Ishikawa (cell line): ENCODE results near the gene CSNK1G3.

Source experiments
- CEBPB ChIP-seq: IDR thresholded peaks from 2 replicates; pipeline ENCODE4 v1.6.1; 2012
- CREB1 ChIP-seq: IDR thresholded peaks from 2 replicates; pipeline ENCODE4 v1.6.1; 2012; ENCODE audit warnings: low read depth
- EGR1 ChIP-seq: IDR thresholded peaks from 2 replicates; pipeline ENCODE4 v1.6.1; 2012
- EP300 ChIP-seq: IDR thresholded peaks from 2 replicates; pipeline ENCODE4 v1.6.1; 2012; ENCODE audit warnings: borderline replicate concordance
- FOXM1 ChIP-seq: IDR thresholded peaks from 2 replicates; pipeline ENCODE4 v1.6.1; 2012; ENCODE audit warnings: low read depth, borderline replicate concordance
- NFIC ChIP-seq: IDR thresholded peaks from 2 replicates; pipeline ENCODE4 v1.6.1; 2012
- RAD21 ChIP-seq: IDR thresholded peaks from 2 replicates; pipeline ENCODE4 v1.6.1; 2012; ENCODE audit warnings: low read depth
- TAF1 ChIP-seq: IDR thresholded peaks from 2 replicates; pipeline ENCODE4 v1.6.1; 2012; ENCODE audit warnings: low read depth, mild to moderate bottlenecking
- TCF12 ChIP-seq: IDR thresholded peaks from 2 replicates; pipeline ENCODE4 v1.6.1; 2012; ENCODE audit warnings: low read depth
- TEAD4 ChIP-seq: IDR thresholded peaks from 2 replicates; pipeline ENCODE4 v1.6.1; 2012
- YY1 ChIP-seq: IDR thresholded peaks from 2 replicates; pipeline ENCODE4 v1.6.1; 2012; ENCODE audit warnings: low read depth
- ZBTB7A ChIP-seq: IDR thresholded peaks from 2 replicates; pipeline ENCODE4 v1.6.1; 2012; ENCODE audit warnings: low read depth
- TF ChIP-seq, protein P1 (sequence below): IDR thresholded peaks from 2 replicates; pipeline ENCODE4 v1.6.1; 2012
- TF ChIP-seq, protein P2 (sequence below): IDR thresholded peaks from 2 replicates; pipeline ENCODE4 v1.6.1; 2012
- TF ChIP-seq, protein P3 (sequence below): IDR thresholded peaks from 2 replicates; pipeline ENCODE4 v1.6.1; 2012; ENCODE audit warnings: low read depth, mild to moderate bottlenecking

Gene CSNK1G3

DNA sequence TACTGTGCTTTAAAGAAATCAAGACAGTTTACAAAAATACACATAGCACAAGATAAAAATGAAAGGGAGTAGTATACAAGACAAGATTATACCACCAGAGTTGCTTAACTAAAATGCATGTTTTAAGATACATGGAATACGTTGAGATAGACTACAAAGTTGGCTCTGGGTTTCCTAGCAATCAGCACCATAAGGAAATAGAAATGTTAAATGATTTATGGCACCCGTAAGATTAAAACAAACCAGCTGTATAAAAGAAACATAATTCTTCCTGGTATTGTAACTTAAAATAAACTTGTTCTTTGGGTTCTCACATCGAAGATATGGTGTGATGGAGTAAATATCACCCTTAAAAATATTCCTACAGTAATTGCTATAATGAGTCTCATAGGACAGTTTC, 9.9 kb upstream of the CSNK1G3 start:
- no peak for TF ChIP-seq ZBTB7A
- no peak for TF ChIP-seq CREB1
- no peak for TF ChIP-seq RAD21
- TF ChIP-seq TCF12: no peak
- no peak for TF ChIP-seq NFIC
- TF ChIP-seq FOXM1: no peak
- TF ChIP-seq CEBPB: no peak
- TF ChIP-seq YY1: no peak
- TF ChIP-seq, protein P1, sequence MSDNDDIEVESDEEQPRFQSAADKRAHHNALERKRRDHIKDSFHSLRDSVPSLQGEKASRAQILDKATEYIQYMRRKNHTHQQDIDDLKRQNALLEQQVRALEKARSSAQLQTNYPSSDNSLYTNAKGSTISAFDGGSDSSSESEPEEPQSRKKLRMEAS: no peak
- TF ChIP-seq TAF1: no peak
- TF ChIP-seq, protein P2, sequence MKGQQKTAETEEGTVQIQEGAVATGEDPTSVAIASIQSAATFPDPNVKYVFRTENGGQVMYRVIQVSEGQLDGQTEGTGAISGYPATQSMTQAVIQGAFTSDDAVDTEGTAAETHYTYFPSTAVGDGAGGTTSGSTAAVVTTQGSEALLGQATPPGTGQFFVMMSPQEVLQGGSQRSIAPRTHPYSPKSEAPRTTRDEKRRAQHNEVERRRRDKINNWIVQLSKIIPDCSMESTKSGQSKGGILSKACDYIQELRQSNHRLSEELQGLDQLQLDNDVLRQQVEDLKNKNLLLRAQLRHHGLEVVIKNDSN: no peak
- TF ChIP-seq, protein P3, sequence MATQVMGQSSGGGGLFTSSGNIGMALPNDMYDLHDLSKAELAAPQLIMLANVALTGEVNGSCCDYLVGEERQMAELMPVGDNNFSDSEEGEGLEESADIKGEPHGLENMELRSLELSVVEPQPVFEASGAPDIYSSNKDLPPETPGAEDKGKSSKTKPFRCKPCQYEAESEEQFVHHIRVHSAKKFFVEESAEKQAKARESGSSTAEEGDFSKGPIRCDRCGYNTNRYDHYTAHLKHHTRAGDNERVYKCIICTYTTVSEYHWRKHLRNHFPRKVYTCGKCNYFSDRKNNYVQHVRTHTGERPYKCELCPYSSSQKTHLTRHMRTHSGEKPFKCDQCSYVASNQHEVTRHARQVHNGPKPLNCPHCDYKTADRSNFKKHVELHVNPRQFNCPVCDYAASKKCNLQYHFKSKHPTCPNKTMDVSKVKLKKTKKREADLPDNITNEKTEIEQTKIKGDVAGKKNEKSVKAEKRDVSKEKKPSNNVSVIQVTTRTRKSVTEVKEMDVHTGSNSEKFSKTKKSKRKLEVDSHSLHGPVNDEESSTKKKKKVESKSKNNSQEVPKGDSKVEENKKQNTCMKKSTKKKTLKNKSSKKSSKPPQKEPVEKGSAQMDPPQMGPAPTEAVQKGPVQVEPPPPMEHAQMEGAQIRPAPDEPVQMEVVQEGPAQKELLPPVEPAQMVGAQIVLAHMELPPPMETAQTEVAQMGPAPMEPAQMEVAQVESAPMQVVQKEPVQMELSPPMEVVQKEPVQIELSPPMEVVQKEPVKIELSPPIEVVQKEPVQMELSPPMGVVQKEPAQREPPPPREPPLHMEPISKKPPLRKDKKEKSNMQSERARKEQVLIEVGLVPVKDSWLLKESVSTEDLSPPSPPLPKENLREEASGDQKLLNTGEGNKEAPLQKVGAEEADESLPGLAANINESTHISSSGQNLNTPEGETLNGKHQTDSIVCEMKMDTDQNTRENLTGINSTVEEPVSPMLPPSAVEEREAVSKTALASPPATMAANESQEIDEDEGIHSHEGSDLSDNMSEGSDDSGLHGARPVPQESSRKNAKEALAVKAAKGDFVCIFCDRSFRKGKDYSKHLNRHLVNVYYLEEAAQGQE: no peak
- TF ChIP-seq EP300: no peak
- no peak for TF ChIP-seq TEAD4
- TF ChIP-seq EGR1: no peak

DNA sequence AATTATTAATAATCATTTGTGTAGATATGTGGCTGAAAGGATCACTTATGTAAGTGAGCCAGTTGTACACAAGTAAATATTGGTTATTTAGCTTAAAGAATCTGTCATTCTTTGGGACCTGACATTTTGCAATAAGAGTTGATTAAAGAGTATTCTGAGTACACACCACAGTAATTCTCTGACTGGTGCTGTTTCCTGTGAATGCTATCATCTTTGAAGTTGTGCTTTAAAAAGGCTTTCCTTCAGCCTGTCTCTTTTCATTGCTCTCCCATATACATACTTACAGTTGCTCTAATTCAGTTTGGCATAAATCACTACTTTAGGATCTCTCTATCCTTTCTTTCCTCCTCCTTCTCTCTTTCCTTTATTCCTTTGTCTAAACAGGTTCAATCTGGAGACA, 8.7 kb upstream of the CSNK1G3 start:
- TF ChIP-seq NFIC (no peak), TAF1 (no peak), TCF12 (no peak), ZBTB7A (no peak), EGR1 (no peak), CEBPB (no peak), RAD21 (no peak), EP300 (no peak), YY1 (no peak), FOXM1 (no peak), CREB1 (no peak)
- TF ChIP-seq, protein P2: no peak
- TF ChIP-seq, protein P3: no peak

DNA sequence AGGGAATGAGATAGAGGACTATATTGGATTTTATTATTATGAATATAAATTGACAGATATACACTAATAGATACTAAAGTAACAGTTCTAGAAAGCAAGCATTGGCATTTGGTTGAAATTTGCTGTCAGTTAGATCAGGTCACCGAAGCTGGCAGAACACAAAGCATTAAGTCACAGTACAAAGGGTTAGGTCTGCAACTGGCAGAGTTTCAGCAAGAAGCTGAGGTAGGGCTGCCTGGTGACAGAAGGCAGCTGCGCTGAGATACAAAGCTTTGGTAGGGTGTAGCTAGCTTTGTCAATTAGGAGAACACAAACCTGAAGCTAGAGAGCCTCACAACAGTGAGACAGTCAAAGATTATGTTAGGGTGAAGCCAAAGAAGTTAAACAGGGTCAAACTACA, 6.3 kb upstream of the CSNK1G3 start:
- no peak for TF ChIP-seq TAF1
- TF ChIP-seq, protein P2: no peak
- TF ChIP-seq CREB1: no peak

DNA sequence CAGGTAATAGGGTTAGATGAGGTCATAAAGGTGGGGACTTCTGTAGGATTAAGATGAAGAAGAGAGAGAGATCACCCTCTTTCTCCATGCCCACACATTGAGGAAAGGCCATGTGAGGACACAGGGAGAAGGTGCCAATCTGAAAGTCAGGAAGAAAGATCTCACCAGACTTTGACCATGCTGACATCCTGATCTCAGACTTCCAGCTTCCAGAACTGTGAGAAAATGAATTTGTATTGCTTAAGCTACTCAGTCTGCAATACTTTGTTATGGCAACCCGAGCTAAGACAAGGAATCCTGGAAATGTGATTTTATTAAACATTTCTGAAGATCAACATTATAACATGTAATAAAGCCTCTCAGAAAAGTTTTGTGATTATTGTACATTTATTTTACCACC, 3.5 kb upstream of the CSNK1G3 start:
- TF ChIP-seq RAD21: no peak
- no peak for TF ChIP-seq TEAD4
- no peak for TF ChIP-seq NFIC
- TF ChIP-seq EGR1: no peak
- TF ChIP-seq FOXM1: no peak
- no peak for TF ChIP-seq TCF12

DNA sequence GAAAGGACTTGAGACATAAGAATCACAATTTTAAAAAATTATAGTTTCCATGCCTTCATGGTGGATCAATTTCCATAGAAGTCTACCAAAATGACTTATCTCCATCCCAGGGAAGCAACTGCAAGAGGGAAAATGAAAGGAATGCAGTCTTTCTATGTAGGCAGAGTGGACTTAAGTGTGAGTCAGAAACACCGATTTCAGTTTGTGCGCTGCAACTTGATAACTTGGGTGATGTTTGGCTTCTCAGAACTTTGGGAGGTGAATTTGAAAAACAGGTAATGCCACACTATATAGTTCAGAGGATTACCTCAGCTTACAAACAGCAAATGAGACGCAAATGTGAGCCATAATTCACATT, 708 bp upstream of the CSNK1G3 start:
- TF ChIP-seq CREB1 (no peak), ZBTB7A (no peak), EP300 (no peak), TAF1 (no peak), NFIC (no peak)
- TF ChIP-seq, protein P3: no peak
- TF ChIP-seq, protein P2: no peak
